Activated CD4-positive, alpha-beta T cell treated with anti-CD3 and anti-CD28 coated beads, Interleukin-2, amount 50 U/mL, for 16 hours (primary cell): ENCODE results near the gene APCDD1L.
A peak's percentile ranks its signal among the peaks of the same experiment; 100 is the strongest.
"Not testable (repeated sequence)": the region's sequence is repeated elsewhere in the genome, so short reads cannot be mapped to it uniquely, and the experiment has no call there.

Source experiments
- DNase-seq: peaks from one replicate; pipeline ENCODE4 v3.0.0-alpha.2; 2020

The APCDD1L gene

DNA sequence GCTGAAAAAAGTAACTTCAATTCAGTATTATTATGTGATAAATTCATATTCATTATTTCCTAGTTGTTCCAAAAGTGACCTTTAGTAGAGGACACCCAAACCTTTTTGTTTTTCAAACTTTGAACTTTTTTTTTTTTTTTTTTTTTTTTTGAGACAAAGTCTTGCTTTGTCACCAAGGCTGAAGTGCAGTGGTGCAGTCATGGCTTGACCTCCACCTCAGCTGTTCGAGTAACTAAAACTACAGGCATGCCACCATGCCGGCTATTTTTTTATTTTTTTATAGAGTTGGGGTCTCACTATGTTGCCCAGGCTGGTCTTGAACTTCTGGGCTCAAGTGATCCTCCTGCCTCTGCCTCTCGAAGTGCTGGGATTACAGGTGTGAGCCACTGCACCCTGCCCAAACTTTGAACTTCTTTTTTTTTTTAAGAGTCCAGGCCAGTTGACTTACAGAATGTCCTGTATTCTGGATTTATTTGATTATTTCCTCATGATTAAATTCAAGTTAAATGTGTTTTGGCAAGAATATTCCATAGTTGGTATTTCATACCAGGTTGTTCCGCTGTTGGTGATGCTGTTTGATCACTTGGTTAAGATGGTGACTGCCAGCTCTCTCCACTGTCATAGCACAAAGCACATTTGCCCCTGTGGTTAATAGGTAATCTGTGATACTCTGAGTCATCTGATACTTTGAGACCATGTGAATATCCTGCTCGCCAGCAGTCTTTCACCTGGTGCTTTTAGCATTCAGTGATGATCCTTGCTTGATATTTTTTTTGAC lies 78.1 kb downstream of the APCDD1L start:
- DNase-seq: peak; percentile 16

- no peak for DNase-seq
These were observed 80.0 kb downstream of the APCDD1L start for GRCh38 chr20:58435237-58435636.

- no peak for DNase-seq
These were observed 80.9 kb downstream of the APCDD1L start for GRCh38 chr20:58434326-58434725.

DNA sequence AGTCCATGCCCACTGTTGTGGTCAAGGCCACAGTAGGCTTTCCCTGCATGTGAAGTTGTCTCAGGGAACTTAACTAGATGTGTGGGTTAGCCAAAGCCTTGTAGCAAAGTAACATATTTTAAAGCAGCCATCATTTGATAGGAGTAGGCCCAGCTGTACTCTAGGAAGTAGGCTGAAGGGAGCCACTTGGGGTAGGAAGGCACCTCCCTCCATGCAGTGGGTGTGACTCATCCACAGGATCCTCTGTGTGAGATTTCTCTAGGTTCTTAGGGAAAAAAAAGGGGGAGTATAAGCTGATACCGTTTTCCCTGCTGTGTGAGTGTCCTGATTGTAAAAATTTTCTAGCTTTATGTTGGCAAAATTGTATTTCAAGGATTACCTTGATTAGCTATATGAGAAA lies 81.4 kb downstream of the APCDD1L start:
- no peak for DNase-seq

DNA sequence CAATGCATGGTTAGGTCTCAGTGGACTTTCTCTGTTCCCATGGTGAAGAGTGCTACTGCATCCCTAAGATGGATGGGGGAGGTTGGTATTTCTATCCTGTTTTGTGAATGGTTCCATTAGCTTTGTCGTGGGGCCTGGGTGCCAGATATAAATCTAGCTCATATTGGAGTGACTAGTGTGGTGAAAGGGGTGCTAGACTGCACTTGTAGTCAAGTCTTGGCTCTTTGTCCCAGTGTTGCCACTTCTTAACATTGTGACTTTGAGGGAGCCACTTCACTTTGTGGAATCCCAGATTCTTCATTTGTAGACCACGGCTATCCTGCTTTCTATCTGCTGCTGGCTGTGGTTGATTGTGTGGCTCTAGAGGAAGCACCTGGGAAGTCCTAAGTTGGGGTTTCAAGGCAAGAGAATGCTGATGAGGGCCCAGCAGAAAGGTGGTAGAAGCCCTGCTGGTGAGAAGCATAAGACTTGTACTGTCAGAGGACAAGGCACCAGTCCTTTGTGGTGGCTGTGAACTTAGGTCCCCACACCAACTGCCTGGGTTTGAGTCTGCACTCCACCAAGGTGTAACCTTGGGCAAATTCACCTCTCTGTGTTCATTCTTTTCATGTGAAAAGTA lies 82.1 kb downstream of the APCDD1L start:
- DNase-seq: no peak

DNA sequence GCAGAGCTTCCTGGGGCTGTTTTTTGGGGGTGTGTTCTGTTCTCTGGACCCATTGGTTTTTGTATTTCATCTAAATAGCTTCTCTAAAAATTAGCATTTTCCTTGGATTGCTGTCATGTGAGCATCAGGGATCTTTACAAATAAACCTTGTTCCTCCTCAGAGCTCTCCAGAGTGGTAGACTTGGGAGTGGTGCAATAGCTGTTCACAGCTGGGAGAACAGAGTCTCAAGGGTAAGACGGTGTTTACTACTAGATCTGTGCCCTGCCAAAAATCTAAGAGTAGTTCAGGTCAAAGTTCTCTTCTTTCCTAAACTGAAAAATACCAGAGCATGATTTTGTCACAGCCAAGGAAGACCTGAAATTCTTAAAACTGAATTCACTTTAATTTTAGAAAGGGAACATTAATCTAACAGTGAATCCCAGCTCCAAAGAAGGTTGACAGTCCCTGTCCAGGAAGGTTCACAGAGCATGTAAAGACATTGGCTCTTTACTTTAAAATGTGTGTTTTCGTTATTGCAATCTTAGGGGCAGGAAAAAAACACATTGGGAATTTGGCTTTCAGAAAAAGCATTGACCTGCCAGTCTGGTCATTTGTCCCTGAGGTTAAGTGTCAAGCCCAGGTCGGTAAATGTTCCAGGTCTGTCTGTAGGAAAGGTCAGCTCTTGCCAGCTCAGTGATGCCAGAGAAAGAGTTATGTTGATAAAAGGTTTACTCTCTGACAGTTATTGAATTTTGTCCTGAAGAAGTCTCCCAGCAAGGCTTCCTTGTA lies 82.8 kb downstream of the APCDD1L start:
- DNase-seq: no peak

DNA sequence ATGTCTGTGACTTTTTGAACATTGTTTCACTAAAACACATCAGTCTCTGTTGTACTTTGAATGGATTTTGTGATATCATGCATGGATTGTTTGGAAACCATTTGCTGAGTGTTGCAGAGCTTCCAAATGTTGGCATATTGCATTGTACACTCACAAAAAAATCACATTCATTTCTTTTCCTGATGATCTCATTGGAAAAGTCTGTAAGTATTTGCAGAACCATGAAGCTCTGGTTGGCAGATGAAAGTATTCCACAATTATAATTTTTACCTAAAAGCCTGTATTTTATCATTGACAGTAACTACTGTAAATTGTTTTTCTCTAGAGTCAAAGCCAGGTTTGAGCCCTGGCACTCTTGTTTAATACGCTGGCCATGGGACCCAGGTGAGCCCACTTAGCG lies 84.1 kb downstream of the APCDD1L start:
- DNase-seq: no peak

GRCh38 chr20:58429303-58429702 lies 85.9 kb downstream of the APCDD1L start:
- DNase-seq: no peak

- no peak for DNase-seq
These were observed 86.8 kb downstream of the APCDD1L start for GRCh38 chr20:58428364-58428763.

- not testable (repeated sequence) for DNase-seq
These were observed 87.6 kb downstream of the APCDD1L start for GRCh38 chr20:58427571-58427970.

- no peak for DNase-seq
These were observed 90.8 kb downstream of the APCDD1L start for GRCh38 chr20:58424218-58424969.

DNA sequence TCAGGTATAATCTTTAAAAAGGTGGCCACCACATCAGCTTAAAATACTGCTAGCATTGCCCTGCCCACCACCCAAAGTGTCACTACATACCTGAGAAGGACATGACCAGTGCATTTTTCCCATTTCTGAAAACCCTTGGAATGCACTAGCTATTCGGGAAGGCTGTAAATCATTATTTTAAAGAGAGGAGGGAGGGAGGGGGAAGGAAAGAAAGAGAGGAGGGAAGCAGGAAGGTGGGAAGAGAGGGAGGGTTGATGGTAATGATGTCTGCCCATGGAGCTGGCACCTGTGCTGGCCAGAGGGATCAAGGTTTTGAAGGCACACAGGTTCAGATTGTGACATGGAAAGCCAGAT lies 93.7 kb downstream of the APCDD1L start:
- DNase-seq: no peak

- no peak for DNase-seq
These were observed 94.3 kb downstream of the APCDD1L start for GRCh38 chr20:58420798-58421496.

DNA sequence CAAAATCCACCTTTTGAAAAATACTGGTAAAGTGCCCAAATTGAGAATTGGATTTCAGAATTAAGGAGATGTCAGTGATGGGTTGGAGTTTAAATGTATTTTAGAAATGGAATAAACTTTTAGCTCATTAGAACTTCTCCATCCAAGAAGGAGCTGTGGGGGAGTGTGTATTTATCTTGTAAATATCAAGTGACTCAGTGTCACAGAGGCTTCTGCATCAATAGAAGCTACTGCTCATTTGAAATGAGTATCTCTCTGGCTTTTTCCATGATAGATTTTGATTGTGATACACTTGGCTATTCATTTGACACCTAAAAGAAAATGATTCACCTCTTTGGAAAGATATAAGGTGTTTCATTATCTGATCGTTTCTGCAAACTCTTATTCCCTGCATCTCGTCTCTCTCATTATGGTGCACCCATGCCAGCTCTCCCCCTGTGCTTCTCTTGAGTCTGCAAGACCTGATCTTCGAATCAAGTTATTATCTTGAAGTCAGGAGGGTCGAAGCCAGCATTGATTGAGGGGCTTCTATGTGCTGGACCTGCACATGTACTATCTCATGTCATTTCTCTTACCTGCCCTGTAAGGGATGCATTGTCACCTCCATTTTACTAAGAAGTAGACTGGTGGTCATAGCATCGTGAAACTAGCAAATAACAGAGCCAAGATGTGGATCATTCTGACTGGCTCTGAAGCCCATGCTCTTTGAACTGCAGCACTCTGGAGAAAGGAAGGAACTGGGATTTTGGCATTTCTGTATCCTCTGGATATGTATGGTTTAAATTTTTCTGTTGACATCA lies 96.0 kb downstream of the APCDD1L start:
- no peak for DNase-seq

DNA sequence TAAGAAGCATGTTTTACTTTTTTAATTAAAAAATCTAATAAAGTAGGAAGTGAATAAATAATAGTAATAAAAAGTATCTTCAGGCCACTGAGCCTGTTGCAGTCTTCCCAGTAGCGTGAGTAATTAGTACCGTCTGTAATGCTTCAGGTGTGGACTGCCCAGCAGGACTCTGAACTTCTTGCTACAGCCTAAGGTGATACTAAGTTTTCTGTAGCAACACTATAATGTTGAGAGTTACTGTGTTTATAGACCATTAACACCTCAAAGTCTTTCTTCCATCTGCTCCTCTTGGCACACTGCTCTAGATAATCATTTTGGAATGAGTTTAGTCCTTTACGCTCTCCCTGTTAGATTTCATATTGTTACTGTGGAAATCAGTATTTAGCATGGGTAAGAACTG lies 97.8 kb downstream of the APCDD1L start:
- DNase-seq: no peak

- no peak for DNase-seq
These were observed 98.4 kb downstream of the APCDD1L start for GRCh38 chr20:58416835-58417234.

GRCh38 chr20:58416057-58416456 lies 99.1 kb downstream of the APCDD1L start:
- DNase-seq: no peak

DNA sequence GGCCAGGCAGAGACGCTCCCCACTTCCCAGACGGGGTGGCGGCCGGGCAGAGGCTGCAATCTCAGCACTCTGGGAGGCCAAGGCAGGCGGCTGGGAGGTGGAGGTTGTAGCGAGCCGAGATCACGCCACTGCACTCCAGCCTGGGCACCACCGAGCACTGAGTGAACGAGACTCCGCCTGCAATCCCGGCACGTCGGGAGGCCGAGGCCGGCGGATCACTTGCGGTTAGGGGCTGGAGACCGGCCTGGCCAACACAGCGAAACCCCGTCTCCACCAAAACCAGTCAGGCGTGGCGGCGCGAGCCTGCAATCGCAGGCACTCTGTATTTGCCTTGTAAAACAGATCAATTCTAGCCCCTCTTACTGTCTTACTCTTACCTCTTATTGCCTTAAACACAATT lies 100.4 kb downstream of the APCDD1L start:
- not testable (repeated sequence) for DNase-seq

DNA sequence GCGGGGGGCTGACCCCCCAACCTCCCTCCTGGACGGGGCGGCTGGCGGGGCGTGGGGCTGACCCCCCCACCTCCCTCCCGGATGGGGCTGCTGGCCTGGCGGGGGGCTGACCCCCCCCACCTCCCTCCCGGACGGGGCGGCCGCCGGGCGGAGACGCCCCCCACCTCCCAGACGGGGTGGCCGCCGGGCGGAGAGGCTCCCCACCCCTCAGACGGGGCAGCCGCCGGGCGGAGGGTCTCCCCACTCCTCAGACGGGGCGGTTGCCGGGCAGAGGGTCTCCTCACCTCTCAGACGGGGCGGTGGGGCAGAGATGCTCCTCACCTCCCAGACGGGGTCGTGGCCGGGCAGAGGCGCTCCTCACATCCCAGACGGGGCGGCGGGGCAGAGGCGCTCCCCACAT lies 101.0 kb downstream of the APCDD1L start:
- DNase-seq: not testable (repeated sequence)
